ENCODE data around the gene HNRNPD.

GRCh38 chr4:82380344-82380743 lies 6.6 kb upstream of the HNRNPD start:
- no peak for TF ChIP-seq HDAC2 (IDR thresholded peaks at IDR 0.05; ENCODE audit: borderline replicate concordance in 1 of 2, low read depth in 2 of 2, low read length in 2 of 2)
- TF ChIP-seq CTCF (IDR thresholded peaks at IDR 0.05; ENCODE audit: control extremely low read depth in 1 of 3, insufficient read depth in 1 of 3, low read depth in 1 of 3, low read length in 3 of 3): no peak
- TF ChIP-seq POLR2AphosphoS5 (IDR thresholded peaks at IDR 0.05; ENCODE audit: low read depth, low read length): no peak
- TF ChIP-seq CEBPB (IDR thresholded peaks at IDR 0.05; ENCODE audit: low read depth, low read length): no peak
- no peak for TF ChIP-seq TBP (IDR thresholded peaks at IDR 0.05; ENCODE audit: low read depth, low read length)
- TF ChIP-seq HDAC6 (IDR thresholded peaks at IDR 0.05; ENCODE audit: low read depth, low read length): no peak
- TF ChIP-seq EP300 (IDR thresholded peaks at IDR 0.05; ENCODE audit: borderline replicate concordance in 1 of 2, low read depth in 2 of 2, low read length in 2 of 2): no peak
- no peak for TF ChIP-seq GTF2F1 (IDR thresholded peaks at IDR 0.05; ENCODE audit: borderline replicate concordance, low read depth, low read length)
- no peak for TF ChIP-seq EZH2 (IDR thresholded peaks at IDR 0.05; ENCODE audit: low read depth, low read length, severe bottlenecking)
- TF ChIP-seq POLR2A (IDR thresholded peaks at IDR 0.05; ENCODE audit: control extremely low read depth in 1 of 2, low read depth in 2 of 2, low read length in 2 of 2): no peak

Measured in H1 (cell line).